ENCODE data around the gene CRNN.

DNA sequence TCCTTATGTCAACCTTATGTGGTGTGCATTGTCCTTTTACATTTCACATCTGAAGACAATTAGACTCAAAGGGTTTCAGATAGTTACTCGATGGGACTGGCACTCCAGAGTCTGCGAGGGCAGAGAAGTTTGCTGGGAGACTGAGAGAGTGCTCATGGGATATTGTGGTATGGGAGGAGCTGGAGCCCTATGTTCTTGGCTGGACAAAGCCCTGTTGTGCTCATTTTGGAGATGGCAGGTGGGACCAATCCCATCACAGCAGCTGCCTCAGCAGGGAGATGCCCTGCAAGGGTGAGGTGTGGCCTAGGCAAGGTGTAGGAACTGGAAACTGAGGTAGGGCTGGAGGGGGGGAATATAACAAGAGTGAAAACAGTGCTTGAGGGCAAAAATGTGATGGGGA lies 43.5 kb upstream of the CRNN start:
- TF ChIP-seq, protein P1, sequence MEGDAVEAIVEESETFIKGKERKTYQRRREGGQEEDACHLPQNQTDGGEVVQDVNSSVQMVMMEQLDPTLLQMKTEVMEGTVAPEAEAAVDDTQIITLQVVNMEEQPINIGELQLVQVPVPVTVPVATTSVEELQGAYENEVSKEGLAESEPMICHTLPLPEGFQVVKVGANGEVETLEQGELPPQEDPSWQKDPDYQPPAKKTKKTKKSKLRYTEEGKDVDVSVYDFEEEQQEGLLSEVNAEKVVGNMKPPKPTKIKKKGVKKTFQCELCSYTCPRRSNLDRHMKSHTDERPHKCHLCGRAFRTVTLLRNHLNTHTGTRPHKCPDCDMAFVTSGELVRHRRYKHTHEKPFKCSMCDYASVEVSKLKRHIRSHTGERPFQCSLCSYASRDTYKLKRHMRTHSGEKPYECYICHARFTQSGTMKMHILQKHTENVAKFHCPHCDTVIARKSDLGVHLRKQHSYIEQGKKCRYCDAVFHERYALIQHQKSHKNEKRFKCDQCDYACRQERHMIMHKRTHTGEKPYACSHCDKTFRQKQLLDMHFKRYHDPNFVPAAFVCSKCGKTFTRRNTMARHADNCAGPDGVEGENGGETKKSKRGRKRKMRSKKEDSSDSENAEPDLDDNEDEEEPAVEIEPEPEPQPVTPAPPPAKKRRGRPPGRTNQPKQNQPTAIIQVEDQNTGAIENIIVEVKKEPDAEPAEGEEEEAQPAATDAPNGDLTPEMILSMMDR (IDR thresholded peaks at IDR 0.05; ENCODE audit: low read depth, low read length, poor library complexity, severe bottlenecking), result no peak
- no peak for TF ChIP-seq EZH2phosphoT487 (IDR thresholded peaks at IDR 0.05; ENCODE audit: borderline replicate concordance, low read length)
